Right atrium auricular region (tissue), 2 donors: Measurements from ENCODE around the gene MET. TPM values are rescaled to one million over a fixed set of nuclear protein-coding genes. Genes with fewer than 3 reads are reported as not detected.
"Not testable (repeated sequence)": the region's sequence is repeated elsewhere in the genome, so short reads cannot be mapped to it uniquely, and the experiment has no call there.

Source experiments
- DNase-seq: peaks from one replicate; pipeline ENCODE4 v3.0.0-alpha.2; 2019; ENCODE audit warnings: low spot score
- H3K27ac ChIP-seq, 2 donors: fragments of 200-600 bp; sonication (generic); 1 replicate in 1 of 2; 2 replicates in 1 of 2; pipeline ENCODE4 v1.5.1; 2016 to 2019
- H3K27me3 ChIP-seq, 2 donors: fragments of 200-600 bp; sonication (generic); one replicate each; pipeline versions ENCODE4 v1.5.1 to v1.6.0; 2017 to 2019
- H3K36me3 ChIP-seq: fragments of 200-600 bp; sonication (generic); one replicate; pipeline ENCODE4 v1.5.1; 2016
- H3K4me1 ChIP-seq, 2 donors: fragments of 200-600 bp; sonication (generic); one replicate each; pipeline versions ENCODE4 v1.5.1 to v1.6.0; 2017 to 2019
- H3K4me3 ChIP-seq, 2 donors: fragments of 200-600 bp; sonication (generic); 1 replicate in 1 of 2; 2 replicates in 1 of 2; pipeline ENCODE4 v1.5.1; 2017 to 2019; ENCODE audit warnings: mild to moderate bottlenecking in 1 of 2, moderate library complexity in 1 of 2
- H3K9me3 ChIP-seq, 2 donors: fragments of 200-600 bp; sonication (generic); one replicate each; pipeline ENCODE4 v1.5.1; 2019
- total RNA-seq, 2 donors: library from RNA; depleted of rRNA; stranded (reverse); fragments of >200 nt; gene quantifications; one replicate each; pipeline ENCODE4 v1.1.0, GENCODE V29; 2016
- TF ChIP-seq, protein P1 (sequence below), 2 donors: fragments of 200-600 bp; sonication (generic); IDR thresholded peaks; one replicate each; pipeline ENCODE4 v1.5.1; 2019; ENCODE audit warnings: antibody characterized with exemption in 2 of 2

The MET gene
- total RNA-seq, 2 donors from 2014 or later, result 16.1 to 17.5 TPM

DNA sequence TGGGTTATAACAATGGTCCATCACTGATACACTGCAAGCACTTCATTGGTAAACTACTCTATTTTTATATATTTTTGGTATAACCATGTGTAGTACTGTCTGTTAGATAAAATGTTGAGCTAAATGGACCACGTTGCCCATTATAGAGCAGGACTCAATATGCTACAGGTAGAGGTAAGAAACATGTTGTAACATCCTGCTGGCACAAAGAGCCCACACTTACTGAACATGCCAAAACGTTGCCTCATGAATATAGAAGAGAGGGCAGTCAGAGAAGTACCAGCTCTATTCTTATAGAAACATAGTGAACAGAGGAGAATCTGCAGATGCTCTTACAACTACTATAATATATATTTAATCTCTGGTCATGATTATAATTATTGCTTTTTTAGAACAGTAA, 18.4 kb upstream of the MET start:
- Histone ChIP-seq H3K36me3 (no peaks in the 10 kb centered on the region), H3K4me1 (no peaks in the 10 kb centered on the region), H3K27ac (peak overlapping the region in 1 of 2 donors; percentile 38), H3K4me3 (no peak overlapping the region), H3K27me3 (no peaks in the 10 kb centered on the region), H3K9me3 (no peaks in the 10 kb centered on the region)
- TF ChIP-seq, protein P1, sequence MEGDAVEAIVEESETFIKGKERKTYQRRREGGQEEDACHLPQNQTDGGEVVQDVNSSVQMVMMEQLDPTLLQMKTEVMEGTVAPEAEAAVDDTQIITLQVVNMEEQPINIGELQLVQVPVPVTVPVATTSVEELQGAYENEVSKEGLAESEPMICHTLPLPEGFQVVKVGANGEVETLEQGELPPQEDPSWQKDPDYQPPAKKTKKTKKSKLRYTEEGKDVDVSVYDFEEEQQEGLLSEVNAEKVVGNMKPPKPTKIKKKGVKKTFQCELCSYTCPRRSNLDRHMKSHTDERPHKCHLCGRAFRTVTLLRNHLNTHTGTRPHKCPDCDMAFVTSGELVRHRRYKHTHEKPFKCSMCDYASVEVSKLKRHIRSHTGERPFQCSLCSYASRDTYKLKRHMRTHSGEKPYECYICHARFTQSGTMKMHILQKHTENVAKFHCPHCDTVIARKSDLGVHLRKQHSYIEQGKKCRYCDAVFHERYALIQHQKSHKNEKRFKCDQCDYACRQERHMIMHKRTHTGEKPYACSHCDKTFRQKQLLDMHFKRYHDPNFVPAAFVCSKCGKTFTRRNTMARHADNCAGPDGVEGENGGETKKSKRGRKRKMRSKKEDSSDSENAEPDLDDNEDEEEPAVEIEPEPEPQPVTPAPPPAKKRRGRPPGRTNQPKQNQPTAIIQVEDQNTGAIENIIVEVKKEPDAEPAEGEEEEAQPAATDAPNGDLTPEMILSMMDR (IDR thresholded peaks at IDR 0.05), result no peak
- DNase-seq, result no peak

DNA sequence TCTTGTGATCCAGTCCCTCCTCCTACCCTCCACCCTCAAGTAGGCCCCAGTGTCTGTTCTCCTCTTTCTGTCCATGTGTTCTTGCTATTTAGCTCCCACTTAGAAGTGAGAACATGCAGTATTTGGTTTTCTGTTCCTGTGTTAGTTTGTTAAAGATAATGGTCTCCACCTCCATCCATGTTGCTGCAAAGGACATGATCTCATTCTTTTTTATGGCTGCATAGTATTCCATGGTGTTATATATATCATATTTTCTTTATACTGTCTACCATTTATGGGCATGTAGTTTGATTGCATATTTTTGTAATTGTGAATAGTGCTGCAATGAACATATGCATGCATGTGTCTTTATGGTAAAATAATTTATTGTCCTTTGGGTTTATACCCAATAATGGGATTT, 12.7 kb upstream of the MET start:
- not testable (repeated sequence) for DNase-seq, H3K27me3 ChIP-seq

DNA sequence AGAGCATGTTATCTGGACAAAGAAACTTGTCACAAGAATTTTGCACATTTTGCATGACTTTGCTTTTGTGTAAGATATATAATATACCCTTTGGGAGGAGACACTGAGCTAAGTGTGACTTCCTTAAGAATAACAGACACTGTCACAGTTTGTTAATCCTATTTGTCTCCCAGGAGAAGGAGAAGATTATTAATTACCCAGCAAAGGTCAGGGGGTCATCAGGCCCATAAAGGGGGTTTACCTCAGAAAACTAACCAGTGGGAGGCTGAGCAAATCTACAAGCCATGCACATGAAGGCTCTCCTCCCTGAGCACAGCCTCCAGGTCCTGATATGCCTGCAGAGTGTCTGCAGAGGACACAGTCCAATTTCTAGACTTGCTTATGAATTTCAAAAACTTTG, 10.1 kb upstream of the MET start:
- no peaks in the 10 kb centered on the region for H3K4me1 ChIP-seq
- no peak overlapping the region for H3K4me3 ChIP-seq
- TF ChIP-seq, protein P1 (IDR thresholded peaks at IDR 0.05), result no peak
- no peaks in the 10 kb centered on the region for H3K36me3 ChIP-seq
- H3K9me3 ChIP-seq, result peaks cover 0 to 5% of the 10 kb centered on the region in 2 donors
- no peak for DNase-seq
- no peaks in the 10 kb centered on the region for H3K27me3 ChIP-seq
- no peak overlapping the region for H3K27ac ChIP-seq

More for the DNA sequence above, 12.7 kb upstream of the MET start:
- H3K27ac ChIP-seq, H3K36me3 ChIP-seq, H3K4me3 ChIP-seq, H3K9me3 ChIP-seq, H3K4me1 ChIP-seq: not testable (repeated sequence)

DNA sequence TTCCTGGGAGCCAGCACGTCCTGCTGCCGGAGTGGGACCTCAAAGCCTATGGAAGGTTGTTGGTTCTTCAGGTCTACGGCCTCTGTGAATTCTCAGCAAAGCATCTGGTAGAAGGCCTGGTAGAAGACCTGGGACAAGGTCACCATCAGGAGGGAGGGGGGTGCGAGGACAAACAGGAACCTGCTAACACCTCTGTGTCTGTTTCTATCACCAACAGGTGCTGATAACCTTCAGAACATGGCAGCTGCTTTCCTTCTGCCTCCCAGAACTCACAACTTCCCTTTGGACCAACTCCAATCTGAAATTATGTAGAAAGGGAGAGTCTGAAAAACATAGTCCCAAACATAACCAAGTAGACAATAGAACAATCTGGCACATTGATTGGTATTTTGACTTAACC, 8.3 kb upstream of the MET start:
- Histone ChIP-seq H3K4me1 (peaks cover 0 to 5% of the 10 kb centered on the region in 2 donors), H3K9me3 (peaks cover 0 to 5% of the 10 kb centered on the region in 2 donors), H3K36me3 (no peaks in the 10 kb centered on the region), H3K4me3 (no peak overlapping the region), H3K27me3 (no peaks in the 10 kb centered on the region), H3K27ac (peak overlapping the region; percentile 22 to 29)
- no peak for DNase-seq
- TF ChIP-seq, protein P1 (IDR thresholded peaks at IDR 0.05), result no peak

DNA sequence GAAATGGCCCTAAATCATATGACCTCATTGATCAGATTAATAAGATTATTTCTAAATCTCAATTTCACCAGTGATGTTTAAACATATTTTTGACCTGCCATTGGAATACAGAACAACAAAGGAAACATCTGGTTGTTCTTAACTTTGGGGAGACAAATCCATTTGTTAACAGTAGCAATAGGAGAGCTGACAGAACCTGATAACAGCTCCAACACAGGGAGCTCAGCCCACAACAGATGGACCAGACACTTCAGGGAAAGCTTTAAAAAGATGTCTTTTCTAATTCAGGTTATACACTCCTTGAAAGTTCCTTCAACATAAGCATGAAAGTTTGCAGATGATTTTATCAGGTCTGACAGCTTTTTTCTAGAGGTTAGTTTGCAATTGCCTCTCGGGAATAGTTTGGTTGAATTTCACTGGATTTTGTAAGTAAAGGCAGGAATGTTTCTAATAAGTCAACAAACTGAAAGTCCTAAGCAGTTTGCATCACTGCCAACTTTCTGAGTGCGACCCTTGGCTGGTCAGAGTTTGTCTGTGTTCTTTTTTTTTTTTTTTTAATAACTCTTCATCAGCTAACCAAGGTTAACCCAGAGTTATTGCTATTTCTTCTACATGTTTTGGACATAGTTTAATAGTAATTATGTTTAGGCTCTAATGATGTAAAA, 6.5 kb upstream of the MET start:
- H3K27me3 ChIP-seq, result no peaks in the 10 kb centered on the region
- H3K4me3 ChIP-seq, result no peak overlapping the region
- peak overlapping the region in 1 of 2 donors; percentile 22 for H3K27ac ChIP-seq
- DNase-seq, result no peak
- TF ChIP-seq, protein P1 (IDR thresholded peaks at IDR 0.05), result no peak
- peaks cover 0 to 2% of the 10 kb centered on the region in 2 donors for H3K9me3 ChIP-seq
- H3K4me1 ChIP-seq, result peaks cover 0 to 5% of the 10 kb centered on the region in 2 donors
- no peaks in the 10 kb centered on the region for H3K36me3 ChIP-seq

DNA sequence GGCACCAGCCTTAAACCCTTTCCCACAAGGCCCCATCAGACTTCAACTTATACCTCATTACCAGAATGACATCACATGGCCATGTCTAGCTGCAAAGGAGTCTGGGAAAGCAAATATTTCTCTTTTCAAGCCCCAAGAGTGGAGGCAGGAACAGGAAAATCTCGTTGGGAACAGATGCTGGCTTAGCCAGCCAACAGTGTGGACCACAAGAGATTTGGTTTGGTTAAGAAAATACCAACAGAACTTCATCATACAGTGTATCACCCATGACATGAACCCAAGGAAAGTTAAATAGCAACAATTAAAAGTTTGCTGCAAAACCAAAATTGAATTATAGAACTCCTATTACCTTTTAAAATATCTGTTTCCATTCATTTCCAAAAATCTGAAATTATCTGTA, 2.2 kb upstream of the MET start:
- H3K36me3 ChIP-seq, result no peaks in the 10 kb centered on the region
- TF ChIP-seq, protein P1 (IDR thresholded peaks at IDR 0.05), result no peak
- no peak overlapping the region for H3K27ac ChIP-seq
- H3K4me1 ChIP-seq, result peaks cover 0 to 33% of the 10 kb centered on the region in 2 donors
- H3K9me3 ChIP-seq, result no peaks in the 10 kb centered on the region
- no peak for DNase-seq
- H3K4me3 ChIP-seq, result no peak overlapping the region
- H3K27me3 ChIP-seq, result no peaks in the 10 kb centered on the region
